ENCODE data around the gene NOXO1. TPM values are rescaled to one million over a fixed set of nuclear protein-coding genes. Genes with fewer than 3 reads are reported as not detected.
"Not testable (repeated sequence)": the region's sequence is repeated elsewhere in the genome, so short reads cannot be mapped to it uniquely, and the experiment has no call there.

Gene NOXO1
- total RNA-seq, 2 experiments from 2014 or later, result 0.56 to 0.99 TPM

- Mint-ChIP-seq H3K36me3 (ENCODE audit: low read depth) (no peaks in the 10 kb centered on the region), H3K9me3 (no peaks in the 10 kb centered on the region), H3K27me3 (peaks cover 11% of the 10 kb centered on the region), H3K27ac (no peak overlapping the region), H3K4me1 (ENCODE audit: low read depth) (no peaks in the 10 kb centered on the region), H3K4me3 (no peak overlapping the region)
- Histone ChIP-seq H3K4me1 (ENCODE audit: insufficient read depth, low read length) (peaks cover 14% of the 10 kb centered on the region), H3K36me3 (ENCODE audit: insufficient read depth, low read length) (no peaks in the 10 kb centered on the region), H3K9me3 (ENCODE audit: control insufficient read depth in 1 of 2, insufficient read depth in 1 of 2, low read length in 2 of 2) (no peaks in the 10 kb centered on the region), H3K27ac (ENCODE audit: low read depth in 1 of 2, low read length in 2 of 2) (no peak overlapping the region), H3K27me3 (ENCODE audit: control insufficient read depth in 1 of 2, insufficient read depth in 2 of 2, low read length in 2 of 2) (peaks cover 15 to 18% of the 10 kb centered on the region in 2 experiments), H3K4me3 (ENCODE audit: low read length) (no peak overlapping the region)
- intact Hi-C loops (cut with DNase I, micrococcal nuclease), result no loop called here
- ATAC-seq (ENCODE audit: poor library complexity) (no peak), DNase-seq (no peak)
- POLR2A ChIA-PET, result interaction anchor here (1.2 kb wide), 1 partner anchor 140 kb away, joined by 3 read pairs; the partner anchor contains the start of gene TRAF7
- no peak for TF ChIP-seq CTCF (IDR thresholded peaks at IDR 0.05)
- CTCF ChIA-PET, result interaction anchor here (1.1 to 1.5 kb wide), 5 partner anchors 12 to 139 kb away, joined by 3 to 8 read pairs (median 7); partner anchors contain the start of gene TRAF7
Observed at GRCh38 chr16:2015947-2016208, 34.6 kb upstream of the NOXO1 start.

DNA sequence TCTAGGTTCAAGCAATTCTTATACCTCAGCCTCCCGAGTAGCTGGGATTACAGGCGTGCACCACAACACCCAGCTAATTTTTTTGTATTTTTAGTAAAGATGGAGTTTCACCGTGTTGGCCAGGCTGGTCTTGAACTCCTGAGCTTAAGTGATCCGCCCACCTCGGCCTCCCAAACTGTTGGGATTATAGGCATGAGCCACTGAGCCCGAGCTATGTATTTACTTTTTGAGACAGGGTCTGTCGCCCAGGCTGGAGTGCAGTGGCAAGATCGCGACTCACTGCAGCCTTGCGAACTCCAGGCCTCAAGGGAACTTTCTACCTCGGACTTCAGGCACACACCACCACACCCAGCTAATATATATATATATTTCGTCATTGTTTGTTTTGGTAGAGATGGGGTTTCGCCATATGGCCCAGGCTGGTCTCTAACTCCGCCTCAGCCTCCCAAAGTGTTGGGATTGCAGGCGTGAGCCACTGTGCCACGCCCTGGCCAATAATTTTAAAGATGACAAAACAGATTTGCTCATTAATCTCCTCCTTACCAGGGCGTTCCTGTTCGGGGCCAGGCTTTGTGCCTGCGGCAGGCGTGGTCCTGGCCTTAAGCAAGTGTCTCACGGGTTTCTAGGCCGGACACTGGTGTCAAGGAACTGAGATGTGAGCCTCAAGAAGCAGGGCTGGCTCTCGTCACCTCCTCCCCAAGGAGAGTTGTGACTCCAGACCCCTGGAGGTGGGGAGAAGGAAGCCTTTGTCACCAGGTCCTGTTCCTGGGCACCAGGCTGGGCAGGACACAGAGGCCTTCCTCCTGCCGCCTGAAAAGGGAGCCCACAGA, 34.1 kb upstream of the NOXO1 start:
- no peaks in the 10 kb centered on the region for H3K36me3 ChIP-seq (ENCODE audit: insufficient read depth, low read length)
- ChIA-PET CTCF (interaction anchor here (1.3 kb wide), 1 partner anchor 11 kb away, joined by 7 read pairs; no protein-coding TSS in a partner anchor), POLR2A (no interaction called here)
- Mint-ChIP-seq H3K9me3 (no peaks in the 10 kb centered on the region), H3K36me3 (ENCODE audit: low read depth) (no peaks in the 10 kb centered on the region), H3K4me3 (no peak overlapping the region), H3K27me3 (peaks cover 6% of the 10 kb centered on the region), H3K4me1 (ENCODE audit: low read depth) (peaks cover 2% of the 10 kb centered on the region), H3K27ac (no peak overlapping the region)
- intact Hi-C loops (cut with DNase I, micrococcal nuclease), result no loop called here
- DNase-seq (no peak), ATAC-seq (ENCODE audit: poor library complexity) (no peak)
- H3K27me3 ChIP-seq (ENCODE audit: control insufficient read depth in 1 of 2, insufficient read depth in 2 of 2, low read length in 2 of 2), result peaks cover 10 to 13% of the 10 kb centered on the region in 2 experiments
- H3K4me3 ChIP-seq (ENCODE audit: low read length), result no peak overlapping the region
- H3K27ac ChIP-seq (ENCODE audit: low read depth in 1 of 2, low read length in 2 of 2), result no peak overlapping the region
- no peak for TF ChIP-seq CTCF (IDR thresholded peaks at IDR 0.05)
- H3K4me1 ChIP-seq (ENCODE audit: insufficient read depth, low read length), result peaks cover 14% of the 10 kb centered on the region
- no peaks in the 10 kb centered on the region for H3K9me3 ChIP-seq (ENCODE audit: control insufficient read depth in 1 of 2, insufficient read depth in 1 of 2, low read length in 2 of 2)

GRCh38 chr16:2013527-2013926, 32.3 kb upstream of the NOXO1 start:
- H3K4me3 Mint-ChIP-seq, result no peak overlapping the region
- no peak for ATAC-seq (ENCODE audit: poor library complexity)
- ChIA-PET CTCF (no interaction called here), POLR2A (interaction anchor here (1.1 kb wide), 1 partner anchor 141 kb away, joined by 3 read pairs; no protein-coding TSS in a partner anchor)
- DNase-seq, result no peak
- Histone ChIP-seq H3K4me1 (ENCODE audit: insufficient read depth, low read length) (peaks cover 18% of the 10 kb centered on the region), H3K27ac (ENCODE audit: low read depth in 1 of 2, low read length in 2 of 2) (no peak overlapping the region), H3K36me3 (ENCODE audit: insufficient read depth, low read length) (no peaks in the 10 kb centered on the region), H3K27me3 (ENCODE audit: control insufficient read depth in 1 of 2, insufficient read depth in 2 of 2, low read length in 2 of 2) (no peaks in the 10 kb centered on the region), H3K4me3 (ENCODE audit: low read length) (no peak overlapping the region), H3K9me3 (ENCODE audit: control insufficient read depth in 1 of 2, insufficient read depth in 1 of 2, low read length in 2 of 2) (no peaks in the 10 kb centered on the region)
- H3K27me3 Mint-ChIP-seq, result no peaks in the 10 kb centered on the region
- H3K36me3 Mint-ChIP-seq (ENCODE audit: low read depth), result peaks cover 2% of the 10 kb centered on the region
- TF ChIP-seq CTCF (IDR thresholded peaks at IDR 0.05), result no peak
- no peak overlapping the region for H3K27ac Mint-ChIP-seq
- no peaks in the 10 kb centered on the region for H3K9me3 Mint-ChIP-seq
- intact Hi-C loops (cut with DNase I, micrococcal nuclease), result no loop called here
- H3K4me1 Mint-ChIP-seq (ENCODE audit: low read depth), result peaks cover 12% of the 10 kb centered on the region

- H3K9me3 ChIP-seq (ENCODE audit: control insufficient read depth in 1 of 2, insufficient read depth in 1 of 2, low read length in 2 of 2); intact Hi-C loops (cut with DNase I, micrococcal nuclease); ATAC-seq (ENCODE audit: poor library complexity); DNase-seq; H3K27ac Mint-ChIP-seq; H3K27me3 Mint-ChIP-seq; H3K27me3 ChIP-seq (ENCODE audit: control insufficient read depth in 1 of 2, insufficient read depth in 2 of 2, low read length in 2 of 2); H3K4me3 ChIP-seq (ENCODE audit: low read length); H3K9me3 Mint-ChIP-seq; H3K36me3 ChIP-seq (ENCODE audit: insufficient read depth, low read length); H3K27ac ChIP-seq (ENCODE audit: low read depth in 1 of 2, low read length in 2 of 2); H3K36me3 Mint-ChIP-seq (ENCODE audit: low read depth); H3K4me3 Mint-ChIP-seq: not testable (repeated sequence)
- ChIA-PET CTCF (interaction anchor here (1.2 kb wide), 1 partner anchor 8 kb away, joined by 3 read pairs; no protein-coding TSS in a partner anchor), POLR2A (interaction anchor here (5.5 kb wide), 1 partner anchor 144 kb away, joined by 30 read pairs; the partner anchor contains the start of gene TRAF7)
- H3K4me1 Mint-ChIP-seq (ENCODE audit: low read depth), result peaks cover 27% of the 10 kb centered on the region
- peaks cover 36% of the 10 kb centered on the region for H3K4me1 ChIP-seq (ENCODE audit: insufficient read depth, low read length)
Observed at GRCh38 chr16:2011726-2012125, 30.5 kb upstream of the NOXO1 start.

Data from CD4-positive, alpha-beta T cell (primary cell).